KG1 (cell line): ENCODE results near the gene CLECL1.

Experiments used
- DNase-seq: peaks from one replicate; lab custom pipeline; 2025; lab: John Stamatoyannopoulos, UW

The CLECL1 gene

GRCh38 chr12:9732921-9733461 lies at the start of gene CLECL1:
TSS of gene CLECL1 (minus strand) at chr12:9733097.
- DNase-seq: no peak

- no peak for DNase-seq
Measured at GRCh38 chr12:9781360-9781759, 48.5 kb upstream of the CLECL1 start.

GRCh38 chr12:9779209-9779608 lies 46.3 kb upstream of the CLECL1 start:
- no peak for DNase-seq

GRCh38 chr12:9776781-9777180 lies 43.9 kb upstream of the CLECL1 start:
- no peak for DNase-seq

- no peak for DNase-seq
Measured at GRCh38 chr12:9773216-9773877, 40.5 kb upstream of the CLECL1 start.

DNA sequence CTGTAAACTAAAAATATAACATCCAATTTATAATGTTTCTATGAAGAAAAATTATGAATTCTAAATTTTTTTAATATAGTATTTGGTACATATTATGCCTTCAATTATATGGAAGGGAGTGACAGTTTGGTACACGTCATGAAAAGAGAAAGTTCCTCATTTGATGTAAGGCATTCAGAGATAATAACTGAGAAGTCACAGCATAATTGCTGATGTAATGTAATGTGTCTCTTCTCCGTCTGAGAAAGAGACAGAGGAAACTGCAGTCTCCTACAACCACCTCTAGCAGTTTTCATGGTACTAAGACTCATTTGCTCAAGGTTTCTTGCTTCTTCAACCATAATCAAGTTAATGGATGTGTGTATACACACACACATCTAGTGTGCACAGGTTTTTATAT lies 30.1 kb upstream of the CLECL1 start:
- no peak for DNase-seq

- DNase-seq: no peak
Measured at GRCh38 chr12:9762369-9762768, 29.5 kb upstream of the CLECL1 start.

GRCh38 chr12:9761419-9761781 lies 28.5 kb upstream of the CLECL1 start:
- peak; percentile 36 for DNase-seq

DNA sequence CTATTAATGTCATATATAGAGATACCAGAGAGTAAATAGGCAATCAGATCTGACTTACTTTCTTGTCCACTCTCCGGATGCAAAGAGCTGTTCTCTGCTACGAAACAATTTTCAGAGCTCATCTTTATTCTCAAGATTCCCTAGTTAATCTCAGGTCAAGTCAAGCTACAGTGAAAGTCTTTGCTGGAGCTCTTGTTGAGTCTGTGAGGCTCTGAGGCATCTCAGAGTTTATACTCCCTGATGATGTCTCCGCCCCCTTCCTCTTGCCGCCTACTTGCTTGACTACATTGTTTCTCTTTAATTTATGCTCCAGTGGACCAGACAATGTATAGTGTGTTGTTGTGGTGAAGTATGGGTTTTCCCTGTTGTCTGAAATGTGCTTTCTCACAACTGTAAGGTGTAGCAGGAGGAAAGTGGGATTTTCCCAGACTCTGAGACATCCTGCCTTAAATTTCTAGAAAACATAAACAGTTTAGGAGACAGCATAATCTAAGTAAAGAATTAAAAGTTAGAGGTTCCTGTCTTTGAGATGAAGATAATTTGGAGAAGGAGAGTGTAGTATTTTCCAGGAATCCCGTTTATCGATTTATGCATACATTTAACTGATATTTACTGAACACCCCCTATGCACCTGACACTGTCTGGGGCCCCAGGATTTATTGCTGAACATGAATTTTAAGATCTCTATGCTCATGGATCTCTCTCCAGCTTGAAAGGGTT lies 28.0 kb upstream of the CLECL1 start, which contains the start of gene CD69:
Gene CD69, minus strand, starts transcription at position 203 of the 720 bp plus-strand sequence. Its CDS starts 81 bp downstream, at position 122.
- DNase-seq: peak; percentile 59

DNA sequence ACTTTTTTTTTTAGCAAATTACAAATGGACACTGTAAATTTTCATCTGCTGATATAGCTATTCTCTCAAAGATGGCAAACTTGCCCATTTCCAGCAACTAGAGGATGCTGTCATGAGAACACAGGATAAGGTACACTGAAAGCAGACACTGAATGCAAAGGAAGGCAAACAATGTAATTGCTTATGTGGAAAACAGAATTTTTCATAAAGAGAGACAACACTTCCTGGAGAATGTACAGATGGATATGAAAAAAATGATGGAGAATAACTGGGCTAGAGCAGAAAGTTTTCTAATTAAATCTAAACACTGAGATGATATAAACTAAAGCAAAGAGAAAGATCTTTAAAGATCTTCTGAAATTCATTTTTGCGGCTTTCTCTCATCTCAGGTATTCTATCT lies 27.2 kb upstream of the CLECL1 start:
- no peak for DNase-seq

DNA sequence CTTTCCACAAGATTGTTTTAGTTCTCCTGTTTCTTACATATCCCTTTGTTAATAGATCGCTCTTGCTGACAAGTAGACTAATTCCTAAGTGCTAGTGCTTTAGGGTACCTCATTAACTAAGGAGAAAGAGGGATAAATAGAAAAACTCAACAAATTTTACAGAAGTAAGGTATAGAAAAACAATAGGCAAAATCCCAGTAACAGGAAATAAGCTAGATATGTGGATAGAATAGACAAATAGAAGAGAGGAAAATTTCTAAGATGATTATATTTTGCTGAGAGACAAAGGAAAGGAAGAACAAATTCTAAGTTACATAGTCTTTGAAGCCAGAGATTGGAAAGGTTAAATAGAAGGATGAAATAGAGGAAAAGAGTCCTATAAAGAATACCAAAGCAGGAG lies 26.8 kb upstream of the CLECL1 start:
- no peak for DNase-seq

DNA sequence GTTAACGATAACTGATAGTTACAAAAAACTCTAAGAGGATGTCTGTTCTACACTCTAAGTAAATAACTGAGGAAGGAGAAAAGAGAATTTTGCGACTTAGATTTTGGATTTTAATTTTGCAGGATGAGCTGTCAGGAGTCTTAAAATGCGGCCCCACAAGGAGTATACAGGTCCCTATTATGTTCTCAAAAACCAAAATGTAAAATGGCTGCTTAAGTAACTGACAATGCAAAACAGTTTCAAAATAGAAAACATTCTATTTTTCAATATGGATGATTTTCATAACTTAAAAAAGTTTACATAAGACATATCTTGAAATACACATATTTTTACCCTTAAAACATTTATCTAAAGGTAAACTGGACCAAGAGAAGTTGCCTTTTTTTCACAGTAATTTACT lies 25.2 kb upstream of the CLECL1 start:
- no peak for DNase-seq

DNA sequence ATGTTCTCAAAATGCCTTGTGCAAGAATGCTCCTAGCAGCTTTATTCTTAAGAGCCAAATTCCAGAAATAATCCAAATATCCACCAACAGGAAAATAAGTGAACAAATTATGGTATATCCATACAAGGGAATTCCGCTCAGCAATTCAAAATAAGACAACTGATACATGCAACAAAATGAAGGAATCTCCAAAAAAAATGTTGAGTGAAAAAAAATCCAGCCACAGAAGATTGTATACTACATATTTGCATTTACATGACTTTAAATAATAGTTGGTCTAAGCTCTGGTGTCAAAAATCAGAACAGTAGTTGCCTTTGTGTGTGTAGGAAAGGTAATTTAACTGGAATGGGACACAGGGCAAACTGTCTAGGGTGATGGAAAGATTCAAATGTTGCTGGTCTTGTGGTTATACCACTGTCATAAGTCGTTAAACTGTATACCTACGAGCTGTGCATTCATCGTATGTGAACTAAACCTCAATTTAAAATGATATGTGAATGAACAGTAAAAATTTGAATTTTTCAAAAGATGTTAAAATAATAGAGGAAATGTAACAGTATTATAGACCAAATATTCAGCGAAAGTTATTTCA lies 24.6 kb upstream of the CLECL1 start:
- DNase-seq: no peak

GRCh38 chr12:9756706-9757105 lies 23.8 kb upstream of the CLECL1 start:
- DNase-seq: no peak

DNA sequence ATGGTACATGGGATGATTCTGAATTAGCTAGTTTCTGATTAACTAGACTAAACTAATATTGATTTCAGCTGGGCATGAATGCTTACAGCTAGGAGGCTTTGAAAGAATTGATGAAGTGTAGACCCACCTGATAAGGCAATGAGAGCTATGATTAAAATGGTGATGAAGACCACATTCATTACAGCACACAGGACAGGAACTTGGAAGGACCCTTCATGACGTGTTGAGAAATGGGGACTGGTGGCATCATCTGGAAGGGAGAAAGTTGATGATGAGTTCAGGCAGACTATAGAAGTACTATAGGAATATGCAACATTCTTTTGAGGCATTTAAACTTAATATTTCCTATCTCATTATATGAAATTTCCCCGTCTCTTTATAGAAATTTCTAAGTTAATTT lies 23.3 kb upstream of the CLECL1 start:
- DNase-seq: no peak

DNA sequence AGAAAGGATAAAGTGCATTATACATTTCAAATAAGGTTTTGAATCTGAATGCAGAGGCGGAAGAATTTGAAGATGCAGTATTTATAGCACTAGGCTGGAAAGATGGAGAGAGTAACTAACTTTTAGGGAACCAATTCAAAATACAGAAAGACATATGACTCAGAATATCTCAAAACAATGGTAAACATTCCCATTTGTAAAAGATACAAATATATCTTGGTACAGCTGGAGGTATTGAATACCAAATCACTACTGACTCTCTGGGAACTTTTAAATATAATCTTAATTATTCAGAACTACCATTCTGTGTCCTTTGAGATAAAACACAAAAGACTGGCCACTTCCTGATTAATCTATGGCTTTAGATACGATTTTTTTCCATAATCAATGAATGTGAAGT lies 22.7 kb upstream of the CLECL1 start:
- DNase-seq: no peak

DNA sequence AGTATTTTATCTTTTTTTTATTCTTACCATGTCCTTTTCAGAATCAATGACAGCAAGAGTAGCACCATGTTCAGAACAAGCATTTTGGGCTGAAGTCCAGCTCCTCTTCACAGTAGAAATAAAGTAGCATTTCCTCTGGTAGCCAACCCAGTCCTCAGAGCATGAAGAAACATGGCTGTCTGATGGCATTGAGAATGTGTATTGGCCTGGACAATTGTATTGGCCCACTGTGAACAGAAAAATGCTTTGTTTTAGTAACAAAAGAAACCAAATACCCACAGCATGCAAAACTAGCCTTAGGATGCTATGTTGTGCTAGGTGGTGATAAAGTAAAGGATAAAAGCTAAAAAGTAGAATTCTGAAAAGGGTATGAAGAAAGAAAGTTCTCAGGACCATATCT lies 22.1 kb upstream of the CLECL1 start:
- no peak for DNase-seq

- DNase-seq: no peak
Measured at GRCh38 chr12:9754099-9754927, 21.4 kb upstream of the CLECL1 start.

DNA sequence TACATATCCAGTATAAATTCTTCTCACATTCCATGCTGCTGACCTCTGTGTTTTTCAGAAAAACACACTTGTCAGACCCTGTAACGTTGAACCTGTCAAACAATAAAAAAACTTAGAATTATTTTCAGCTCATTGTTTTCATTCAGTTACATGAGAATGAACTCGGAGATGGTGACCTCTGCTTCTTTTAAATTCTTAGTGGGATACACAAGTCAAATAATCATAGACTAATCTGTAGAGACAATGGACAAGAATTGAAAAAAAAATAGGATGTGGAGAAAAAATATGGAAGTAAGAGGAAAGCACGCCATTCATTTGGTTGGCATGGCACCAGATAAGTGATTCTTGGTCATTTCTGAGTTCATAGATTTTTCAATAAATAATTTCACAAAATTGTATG lies 20.6 kb upstream of the CLECL1 start:
- DNase-seq: no peak

- no peak for DNase-seq
Measured at GRCh38 chr12:9753073-9753472, 20.2 kb upstream of the CLECL1 start.

DNA sequence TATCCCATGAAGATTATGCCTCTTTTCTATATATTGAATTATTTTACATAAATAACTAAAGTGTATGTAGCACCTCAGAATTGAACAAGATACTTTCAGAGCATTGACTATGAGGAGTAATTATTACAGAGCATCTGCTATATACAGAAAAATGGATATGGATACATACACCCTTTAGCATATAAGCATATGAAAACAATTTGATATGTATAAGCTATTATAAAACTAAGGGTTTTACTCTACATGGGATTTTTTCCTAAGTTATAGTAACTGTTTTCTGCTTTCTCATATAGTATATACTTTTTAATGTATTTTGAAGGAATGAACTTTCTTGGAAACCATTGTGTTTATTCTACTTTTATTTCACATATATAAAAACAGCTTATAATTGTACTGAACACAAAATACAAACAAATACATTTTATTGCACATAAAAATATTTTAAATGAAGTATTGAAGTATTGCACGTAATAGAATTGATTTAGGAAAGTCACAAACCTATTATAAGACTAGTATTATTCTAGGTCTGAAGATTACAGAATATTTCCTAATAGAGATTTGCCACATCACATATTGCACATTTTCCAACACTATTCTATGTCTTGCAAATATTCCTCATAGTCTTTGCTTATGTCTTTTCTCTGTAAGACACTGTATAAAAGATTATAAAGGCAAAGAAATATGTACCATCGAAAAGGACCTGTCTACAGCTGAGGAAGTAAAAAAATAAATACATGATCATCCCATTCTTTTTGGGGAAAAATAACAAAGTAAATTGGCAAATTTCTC lies 19.4 kb upstream of the CLECL1 start:
- DNase-seq: no peak
